ENCODE measurements around the gene RTN4RL1.

DNA sequence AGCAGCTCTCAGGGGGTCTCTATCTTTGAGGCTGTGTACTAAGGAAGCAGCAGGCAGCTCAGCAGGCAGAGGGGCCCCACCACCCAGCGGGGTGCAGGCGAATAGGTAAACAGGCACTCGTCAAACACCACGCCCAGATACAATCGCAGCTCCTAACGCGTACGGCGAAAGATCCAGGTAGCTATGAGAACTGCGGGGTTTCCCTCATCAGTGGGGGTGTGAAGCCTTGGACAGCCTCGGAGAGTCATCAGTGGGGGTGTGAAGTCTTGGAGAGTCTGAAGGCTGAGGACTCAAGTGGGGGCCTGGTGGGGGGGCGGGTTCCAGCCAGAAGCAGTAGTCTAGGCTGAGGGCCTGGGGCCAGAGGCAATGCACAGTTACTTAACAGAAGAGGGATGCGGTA, 69.0 kb downstream of the RTN4RL1 start:
- TF ChIP-seq, protein P1, sequence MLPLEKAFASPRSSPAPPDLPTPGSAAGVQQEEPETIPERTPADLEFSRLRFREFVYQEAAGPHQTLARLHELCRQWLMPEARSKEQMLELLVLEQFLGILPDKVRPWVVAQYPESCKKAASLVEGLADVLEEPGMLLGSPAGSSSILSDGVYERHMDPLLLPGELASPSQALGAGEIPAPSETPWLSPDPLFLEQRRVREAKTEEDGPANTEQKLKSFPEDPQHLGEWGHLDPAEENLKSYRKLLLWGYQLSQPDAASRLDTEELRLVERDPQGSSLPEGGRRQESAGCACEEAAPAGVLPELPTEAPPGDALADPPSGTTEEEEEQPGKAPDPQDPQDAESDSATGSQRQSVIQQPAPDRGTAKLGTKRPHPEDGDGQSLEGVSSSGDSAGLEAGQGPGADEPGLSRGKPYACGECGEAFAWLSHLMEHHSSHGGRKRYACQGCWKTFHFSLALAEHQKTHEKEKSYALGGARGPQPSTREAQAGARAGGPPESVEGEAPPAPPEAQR (tag by site-specific recombination; IDR thresholded peaks at IDR 0.05), result no peak
- no peak for TF ChIP-seq ZNF624 (tag by site-specific recombination; IDR thresholded peaks at IDR 0.05)

Measured in HEK293 (cell line).